ENCODE measurements around the gene TRIM17.

TRIM17 gene

DNA sequence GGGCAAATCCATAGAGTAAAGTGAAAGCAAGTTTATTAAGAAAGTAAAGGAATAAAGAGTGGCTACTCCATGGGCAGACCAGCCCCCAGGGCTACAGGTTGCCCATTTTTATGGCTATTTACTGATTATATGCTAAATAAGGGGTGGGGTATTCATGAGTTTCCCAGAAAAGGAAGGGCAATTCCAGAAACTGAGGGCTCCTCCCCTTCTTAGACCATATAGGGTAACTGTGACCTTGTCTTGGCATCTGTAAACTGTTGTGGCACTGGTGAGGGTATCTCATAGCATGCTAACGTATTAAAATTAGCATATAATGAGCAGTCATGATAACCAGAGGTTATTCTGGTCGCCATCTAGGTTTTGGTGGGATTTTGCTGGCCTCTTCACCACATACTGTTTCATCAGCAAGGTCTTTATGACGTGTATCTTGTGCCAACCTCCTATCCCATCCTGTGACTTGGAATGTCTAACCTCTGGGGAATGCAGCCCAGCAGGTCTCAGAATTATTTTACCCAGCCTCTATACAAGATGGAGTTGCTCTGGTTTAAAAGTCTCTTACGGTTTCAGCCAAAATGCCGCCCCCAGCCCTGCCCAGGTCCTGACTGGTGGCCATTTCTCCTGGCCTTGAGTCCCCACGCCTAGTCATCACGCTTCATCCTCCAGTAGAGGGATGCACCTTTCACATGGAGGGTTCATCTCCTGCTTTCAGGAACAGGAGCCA lies 982 bp upstream of the TRIM17 start:
- no peak for DNase-seq (ENCODE audit: low read depth, low spot score)

GRCh38 chr1:228417061-228417460 lies 400 bp upstream of the TRIM17 start:
- DNase-seq (ENCODE audit: low read depth, low spot score) = no peak

GRCh38 chr1:228415853-228416216 lies 826 bp downstream of the TRIM17 start:
- DNase-seq (ENCODE audit: low read depth, low spot score) = no peak

DNA sequence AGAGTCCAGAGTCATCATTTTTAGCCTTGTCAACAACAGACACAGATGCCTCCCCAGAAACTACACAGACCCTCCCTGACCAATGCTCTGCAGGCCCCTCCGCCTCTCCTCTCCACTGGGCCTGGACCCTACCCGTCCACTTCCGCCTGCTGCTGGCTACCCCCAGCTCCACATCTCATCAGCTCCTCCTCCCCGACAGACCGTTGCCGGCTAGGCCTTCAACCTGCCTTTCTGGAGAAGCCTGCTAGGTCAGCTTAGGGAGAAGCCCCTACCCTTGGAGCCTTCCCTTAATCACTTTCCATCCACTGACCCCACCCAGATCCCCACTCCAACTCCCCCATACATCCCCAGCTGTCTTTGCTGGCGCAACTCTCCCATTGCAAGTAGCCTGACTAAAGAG lies 1.4 kb downstream of the TRIM17 start:
- DNase-seq (ENCODE audit: low read depth, low spot score) = no peak

GRCh38 chr1:228414511-228415211 lies 2.0 kb downstream of the TRIM17 start:
- DNase-seq (ENCODE audit: low read depth, low spot score) = no peak

- DNase-seq (ENCODE audit: low read depth, low spot score) = no peak
These were observed 3.2 kb downstream of the TRIM17 start for GRCh38 chr1:228413241-228414010.

DNA sequence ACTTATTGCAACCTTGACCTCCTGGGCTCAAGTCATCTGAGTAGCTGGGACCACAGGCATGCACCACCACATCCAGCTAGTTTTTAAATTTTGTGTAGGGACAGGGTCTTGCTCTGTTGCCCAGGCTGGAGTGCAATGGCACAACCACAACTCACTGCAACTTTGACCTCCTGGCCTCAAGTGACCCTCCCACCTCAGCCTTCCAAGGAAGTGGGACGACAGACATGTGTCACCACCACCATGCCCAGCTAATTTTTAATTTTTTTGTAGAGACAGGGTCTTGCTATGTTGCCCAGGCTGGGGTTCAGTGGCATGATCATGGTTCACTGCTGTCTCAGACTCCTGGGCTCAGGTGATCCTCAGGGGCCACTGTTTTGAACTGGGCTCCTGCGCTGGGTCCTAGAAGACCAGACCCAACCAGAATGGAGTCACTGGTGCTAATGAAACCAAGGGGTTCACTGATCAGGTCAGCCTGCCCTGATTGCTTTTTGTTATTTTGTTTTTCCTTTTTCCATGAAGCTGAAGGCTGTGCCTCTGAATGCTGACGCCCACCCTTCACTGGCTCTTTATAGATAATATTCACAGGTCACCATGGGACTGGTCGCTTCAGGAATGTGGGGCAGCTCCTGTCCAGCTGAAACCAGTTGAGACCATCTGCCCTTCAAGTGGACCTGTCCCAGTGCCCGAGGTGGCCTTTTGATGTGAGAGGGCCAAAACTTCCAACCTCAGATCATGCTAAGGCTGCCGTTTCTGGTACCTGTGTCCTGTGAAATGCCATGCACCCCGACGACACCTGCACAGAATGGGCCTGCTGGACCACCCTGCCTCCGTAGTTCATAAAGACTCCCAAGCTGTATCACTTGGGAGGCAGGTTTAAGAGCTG lies 4.9 kb downstream of the TRIM17 start:
- DNase-seq (ENCODE audit: low read depth, low spot score) = no peak

- no peak for DNase-seq (ENCODE audit: low read depth, low spot score)
These were observed 5.5 kb downstream of the TRIM17 start for GRCh38 chr1:228411121-228411520.

- no peak for DNase-seq (ENCODE audit: low read depth, low spot score)
These were observed 6.0 kb downstream of the TRIM17 start for GRCh38 chr1:228410671-228411070.

- DNase-seq (ENCODE audit: low read depth, low spot score) = no peak
These were observed 6.6 kb downstream of the TRIM17 start for GRCh38 chr1:228410015-228410414.

GRCh38 chr1:228408869-228409805 lies 7.5 kb downstream of the TRIM17 start:
- DNase-seq (ENCODE audit: low read depth, low spot score) = no peak

DNA sequence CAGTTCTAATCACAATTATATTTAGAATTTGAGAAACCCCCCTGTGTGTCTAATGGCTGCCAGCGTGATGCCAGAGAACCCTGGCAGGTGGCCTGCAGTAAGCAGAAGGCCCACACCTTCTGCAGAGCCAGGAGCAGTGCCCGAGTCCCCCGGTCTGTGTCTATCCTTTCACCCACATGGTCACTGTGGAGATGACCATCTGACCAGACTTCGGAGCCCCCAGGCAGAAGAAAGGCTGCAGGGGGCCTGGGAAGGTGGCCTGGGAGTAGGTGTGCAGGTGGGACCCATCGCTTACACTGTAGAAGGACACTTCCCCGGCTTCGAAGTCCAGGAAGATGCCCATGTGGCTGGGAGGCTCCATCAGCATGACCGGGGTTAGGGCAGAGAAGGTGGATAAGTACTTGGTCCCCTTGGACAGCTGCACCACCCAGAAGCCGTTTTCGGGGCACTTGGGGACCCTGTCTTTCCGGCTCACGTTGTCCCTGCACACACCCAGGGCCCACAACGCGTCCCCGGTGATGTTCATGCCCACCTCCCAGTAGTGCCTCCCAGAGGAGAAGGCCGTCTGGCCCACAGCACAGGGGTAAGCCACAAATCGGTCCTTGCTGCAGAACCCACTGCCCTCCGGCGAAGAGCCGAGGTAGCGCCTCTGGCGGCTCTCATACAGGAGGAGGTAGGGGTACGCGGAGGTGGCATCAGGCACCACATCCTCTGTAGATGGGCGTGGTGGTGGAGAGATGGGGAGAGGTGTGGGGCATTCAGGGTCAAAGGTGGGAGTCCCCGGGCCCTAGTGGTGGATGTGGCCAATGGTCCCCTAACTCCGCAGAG lies 8.4 kb downstream of the TRIM17 start:
- DNase-seq (ENCODE audit: low read depth, low spot score) = no peak

- DNase-seq (ENCODE audit: low read depth, low spot score) = no peak
These were observed 9.3 kb downstream of the TRIM17 start for GRCh38 chr1:228407106-228408040.

- no peak for DNase-seq (ENCODE audit: low read depth, low spot score)
These were observed 10.8 kb downstream of the TRIM17 start for GRCh38 chr1:228405979-228406228.

GRCh38 chr1:228405200-228405978 lies 11.3 kb downstream of the TRIM17 start:
- no peak for DNase-seq (ENCODE audit: low read depth, low spot score)

DNA sequence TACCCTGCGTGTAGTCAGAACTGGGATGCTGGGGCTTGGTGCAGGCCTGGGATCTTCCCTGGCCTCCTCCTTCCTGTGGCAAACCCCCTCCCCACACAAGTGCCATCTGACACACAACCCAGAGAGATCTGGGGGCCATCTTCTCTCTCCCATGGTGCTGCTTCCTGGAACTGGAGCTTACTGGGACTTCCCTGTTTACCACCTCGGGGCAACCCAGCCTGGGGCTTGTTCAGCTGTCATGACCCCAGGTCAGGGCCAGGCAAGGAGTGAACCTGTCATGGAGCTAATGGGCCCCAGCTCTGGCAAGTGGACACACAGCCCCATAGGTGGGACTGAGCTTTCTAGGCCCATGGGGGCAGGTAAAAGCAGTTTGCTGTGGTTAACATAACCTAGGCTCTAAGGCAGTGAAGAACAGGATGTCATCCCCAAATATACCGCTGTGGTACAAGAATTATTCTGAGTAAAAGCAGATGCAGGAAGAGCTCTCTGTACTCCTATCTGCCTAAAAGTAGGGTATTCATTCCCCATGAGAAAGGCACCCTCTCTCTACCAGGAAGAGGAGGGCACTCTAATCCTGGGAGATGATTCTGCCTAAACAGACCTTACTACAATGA lies 12.4 kb downstream of the TRIM17 start:
- no peak for DNase-seq (ENCODE audit: low read depth, low spot score)

DNA sequence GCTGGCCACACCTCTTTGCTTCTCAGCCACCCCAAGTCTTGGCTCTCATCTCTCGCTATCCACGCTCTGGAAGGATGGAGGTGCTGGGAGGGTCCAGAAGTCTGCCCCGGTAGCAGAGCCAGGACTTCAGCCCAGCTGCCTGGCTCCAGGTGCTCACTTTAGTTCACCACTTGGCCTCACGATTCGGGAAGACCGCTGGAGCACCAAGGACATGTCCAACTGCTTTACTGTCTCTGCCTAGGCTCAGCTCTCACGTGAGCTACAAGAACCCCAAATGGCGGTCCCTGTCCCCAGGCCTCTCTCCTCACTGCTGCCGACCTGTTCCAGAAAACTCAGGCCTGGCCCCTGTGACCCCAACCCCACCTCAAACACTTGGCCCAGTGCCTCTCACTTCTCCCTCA lies 13.4 kb downstream of the TRIM17 start:
- DNase-seq (ENCODE audit: low read depth, low spot score) = no peak

GRCh38 chr1:228402641-228403025 lies 14.0 kb downstream of the TRIM17 start:
- DNase-seq (ENCODE audit: low read depth, low spot score) = no peak

Measured in activated CD4-positive, CD25-positive, alpha-beta regulatory T cell treated with anti-CD3 and anti-CD28 coated beads, Interleukin-2, amount 50 U/mL, for 16 hours (primary cell).